ENCODE results near the gene RABL6.
"Not testable (repeated sequence)": the region's sequence is repeated elsewhere in the genome, so short reads cannot be mapped to it uniquely, and the experiment has no call there.

Gene RABL6

GRCh38 chr9:136839229-136840139 is 31.7 kb downstream of the RABL6 start:
- DNase-seq (ENCODE audit: low read depth in 1 of 2, low spot score in 1 of 2): no peak
- no peak for TF ChIP-seq POLR2AphosphoS5 (IDR thresholded peaks at IDR 0.05; ENCODE audit: low read depth)
- TF ChIP-seq CTCF (IDR thresholded peaks at IDR 0.05; ENCODE audit: insufficient read depth, low read length): no peak
- TF ChIP-seq SPI1 (IDR thresholded peaks at IDR 0.05; ENCODE audit: borderline replicate concordance, low read depth): no peak
- no peak for TF ChIP-seq GABPA (IDR thresholded peaks at IDR 0.05; ENCODE audit: low read depth)
- no peak for TF ChIP-seq REST (IDR thresholded peaks at IDR 0.05; ENCODE audit: insufficient replicate concordance, low read depth)
- H3K27me3 ChIP-seq (ENCODE audit: insufficient read depth, poor library complexity, severe bottlenecking): peaks cover 5% of the 10 kb centered on the region
- no peak overlapping the region for H3K4me3 ChIP-seq (replicated peaks; ENCODE audit: insufficient read depth, low read length)
- H3K27ac ChIP-seq (replicated peaks): no peak overlapping the region

GRCh38 chr9:136840140-136840876 is 32.6 kb downstream of the RABL6 start:
- no peak for TF ChIP-seq SPI1 (IDR thresholded peaks at IDR 0.05; ENCODE audit: borderline replicate concordance, low read depth)
- TF ChIP-seq POLR2AphosphoS5 (IDR thresholded peaks at IDR 0.05; ENCODE audit: low read depth): no peak
- TF ChIP-seq GABPA (IDR thresholded peaks at IDR 0.05; ENCODE audit: low read depth): no peak
- no peak for TF ChIP-seq CTCF (IDR thresholded peaks at IDR 0.05; ENCODE audit: insufficient read depth, low read length)
- TF ChIP-seq REST (IDR thresholded peaks at IDR 0.05; ENCODE audit: insufficient replicate concordance, low read depth): no peak
- no peak overlapping the region for H3K4me3 ChIP-seq (replicated peaks; ENCODE audit: insufficient read depth, low read length)
- peaks cover 6% of the 10 kb centered on the region for H3K27me3 ChIP-seq (ENCODE audit: insufficient read depth, poor library complexity, severe bottlenecking)
- H3K27ac ChIP-seq (replicated peaks): no peak overlapping the region
- DNase-seq (ENCODE audit: low read depth in 1 of 2, low spot score in 1 of 2): no peak

- Histone ChIP-seq H3K27ac (replicated peaks) (no peak overlapping the region), H3K27me3 (ENCODE audit: insufficient read depth, poor library complexity, severe bottlenecking) (peaks cover 8% of the 10 kb centered on the region), H3K4me3 (replicated peaks; ENCODE audit: insufficient read depth, low read length) (no peak overlapping the region)
- peak in 1 of 2 experiments; percentile 30 for DNase-seq (ENCODE audit: low read depth in 1 of 2, low spot score in 1 of 2)
- TF ChIP-seq POLR2AphosphoS5 (IDR thresholded peaks at IDR 0.05; ENCODE audit: low read depth) (peak; percentile 57; the same call in 1 of the 2 replicates), GABPA (IDR thresholded peaks at IDR 0.05; ENCODE audit: low read depth) (no peak), REST (IDR thresholded peaks at IDR 0.05; ENCODE audit: insufficient replicate concordance, low read depth) (no peak)
These were observed 33.3 kb downstream of the RABL6 start for GRCh38 chr9:136840877-136841645.

- not testable (repeated sequence) for DNase-seq (ENCODE audit: low read depth in 1 of 2, low spot score in 1 of 2); H3K27ac ChIP-seq (replicated peaks); H3K4me3 ChIP-seq (replicated peaks; ENCODE audit: insufficient read depth, low read length); H3K27me3 ChIP-seq (ENCODE audit: insufficient read depth, poor library complexity, severe bottlenecking)
These were observed 34.1 kb downstream of the RABL6 start for GRCh38 chr9:136841646-136842379.
